WTC11 (cell line): ENCODE measurements around the gene DPH1.

Experiments
- ATF3 ChIP-seq: sonication (generic); formaldehyde crosslinking; conservative IDR thresholded peaks from 2 replicates; pipeline ENCODE4 v1.8.1; 2022; ENCODE audit warnings: mild to moderate bottlenecking, missing genetic modification reagents
- CTCF ChIP-seq: fragments of 200-600 bp; IDR thresholded peaks from 2 replicates; pipeline ENCODE4 v1.8.0; 2022; ENCODE audit warnings: antibody characterized with exemption
- ESRRA ChIP-seq: sonication (generic); formaldehyde crosslinking; IDR thresholded peaks from 2 replicates; pipeline ENCODE4 v1.8.1; 2022; ENCODE audit warnings: mild to moderate bottlenecking, missing genetic modification reagents, borderline replicate concordance
- FOXK1 ChIP-seq: sonication (generic); formaldehyde crosslinking; IDR thresholded peaks from 2 replicates; pipeline ENCODE4 v1.8.0; 2022; ENCODE audit warnings: mild to moderate bottlenecking, moderate library complexity, missing genetic modification reagents
- MAX ChIP-seq: sonication (generic); formaldehyde crosslinking; IDR thresholded peaks from 2 replicates; pipeline ENCODE4 v1.8.0; 2022; ENCODE audit warnings: mild to moderate bottlenecking, missing genetic modification reagents
- NFE2L1 ChIP-seq: sonication (generic); formaldehyde crosslinking; IDR thresholded peaks from 2 replicates; pipeline ENCODE4 v1.8.1; 2023; ENCODE audit warnings: missing genetic modification reagents
- RELA ChIP-seq: sonication (generic); formaldehyde crosslinking; IDR thresholded peaks from 2 replicates; pipeline ENCODE4 v1.8.1; 2022; ENCODE audit warnings: missing genetic modification reagents, mild to moderate bottlenecking, borderline replicate concordance
- SMAD4 ChIP-seq: sonication (generic); formaldehyde crosslinking; IDR thresholded peaks from 2 replicates; pipeline ENCODE4 v1.8.0; 2022; ENCODE audit warnings: mild to moderate bottlenecking, missing genetic modification reagents
- SOX15 ChIP-seq: fragments of 250-450 bp; sonication (Bioruptor Pico); IDR thresholded peaks from 2 replicates; pipeline ENCODE4 v1.9.0; 2021; ENCODE audit warnings: mild to moderate bottlenecking
- STAT6 ChIP-seq: sonication (generic); formaldehyde crosslinking; conservative IDR thresholded peaks from 2 replicates; pipeline ENCODE4 v1.8.1; 2023; ENCODE audit warnings: mild to moderate bottlenecking, low read depth, missing genetic modification reagents, moderate library complexity
- TCF7 ChIP-seq: sonication (generic); formaldehyde crosslinking; IDR thresholded peaks from 2 replicates; pipeline ENCODE4 v1.8.0; 2022; ENCODE audit warnings: mild to moderate bottlenecking, low read depth, missing genetic modification reagents, moderate library complexity
- TP53 ChIP-seq: sonication (generic); formaldehyde crosslinking; IDR thresholded peaks from 2 replicates; pipeline ENCODE4 v1.8.1; 2023; ENCODE audit warnings: mild to moderate bottlenecking, missing genetic modification reagents

- TF ChIP-seq CTCF, result no peak
- TF ChIP-seq SMAD4 (CRISPR knock-in tag), result no peak
- TF ChIP-seq STAT6 (CRISPR knock-in tag), result no peak
- peak; percentile 35; the same call in 1 of the 2 replicates for TF ChIP-seq MAX
- TF ChIP-seq TP53 (CRISPR knock-in tag), result no peak
- TF ChIP-seq TCF7 (CRISPR knock-in tag), result no peak
- TF ChIP-seq ESRRA (CRISPR knock-in tag), result no peak
- no peak for TF ChIP-seq FOXK1 (CRISPR knock-in tag)
- TF ChIP-seq NFE2L1, result no peak
- TF ChIP-seq RELA (CRISPR knock-in tag), result no peak
- TF ChIP-seq ATF3 (CRISPR knock-in tag), result no peak
- no peak for TF ChIP-seq SOX15 (CRISPR knock-in tag)
Observed at GRCh38 chr17:2023692-2024571, 6.0 kb upstream of the DPH1 start.
